ENCODE results near the gene ERRFI1. TPM values are rescaled to one million over a fixed set of nuclear protein-coding genes. Genes with fewer than 3 reads are reported as not detected.
A peak's percentile ranks its signal among the peaks of the same experiment; 100 is the strongest.

ERRFI1 gene
- total and polyA plus RNA-seq, 10 of the 15 experiments (the other 5 are each of a cell fraction or from before 2014, with no cell fraction given) = 0.90 to 6.5 (median 3.1) TPM

GRCh38 chr1:8031176-8031785, 5.2 kb upstream of the ERRFI1 start:
- BruUV-seq (replicated peaks) = no TSS peak
- no peaks in the 10 kb centered on the region for H4K20me1 ChIP-seq (ENCODE audit: control insufficient read depth, insufficient read depth)
- RAD21 ChIA-PET (ENCODE audit: unreplicated experiment) = interaction anchor here (1.3 to 3.5 kb wide), 3 partner anchors 16 to 284 kb away, joined by 3 to 21 read pairs (median 5); no protein-coding TSS in a partner anchor
- no peaks in the 10 kb centered on the region for H3K36me3 ChIP-seq (ENCODE audit: control insufficient read depth in 2 of 2, insufficient read depth in 2 of 2, low read length in 1 of 2)
- H3K4me2 ChIP-seq (ENCODE audit: control insufficient read depth, insufficient read depth) = no peak overlapping the region
- H3K79me2 ChIP-seq (ENCODE audit: control insufficient read depth, insufficient read depth, low read length) = no peaks in the 10 kb centered on the region
- no peak overlapping the region for H3K4me3 ChIP-seq
- in situ Hi-C loops (cut with MboI) (no loop called here), intact Hi-C loops (cut with micrococcal nuclease; ENCODE audit: unreplicated experiment) (loop anchor here (1.0 kb wide), 1 partner anchor 208 kb away; no protein-coding TSS in a partner anchor)
- SMC1A ChIA-PET (ENCODE audit: uncharacterized antibody, unreplicated experiment) = interaction anchor here (0.7 to 3.4 kb wide), 11 partner anchors 14 to 319 kb away, joined by 3 to 37 read pairs (median 3); no protein-coding TSS in a partner anchor
- 67% methylated on average over 9 of the region's 9 CpGs for WGBS (ENCODE audit: insufficient coverage, insufficient replicate concordance, low lambda C conversion rate, missing lambda C conversion rate)
- H2AFZ ChIP-seq (ENCODE audit: control insufficient read depth, low read depth, low read length) = no peak overlapping the region
- no peak for DNase-seq (ENCODE audit: low read depth, low spot score)
- H3K4me1 ChIP-seq (ENCODE audit: control insufficient read depth, insufficient read depth, low read length) = peaks cover 5% of the 10 kb centered on the region
- no peaks in the 10 kb centered on the region for H3K9me3 ChIP-seq (replicated peaks; ENCODE audit: control insufficient read depth, insufficient read depth, low read length)
- no peak overlapping the region for H3K27ac ChIP-seq (ENCODE audit: control insufficient read depth, insufficient read depth)
- CTCF ChIA-PET = interaction anchor here (0.6 to 4.4 kb wide), 22 partner anchors 9 to 817 kb away, joined by 3 to 51 read pairs (median 4); no protein-coding TSS in a partner anchor
- POLR2A ChIA-PET = no interaction called here
- H3K27me3 ChIP-seq (replicated peaks in 1 of 2; ENCODE audit: control insufficient read depth in 2 of 2, insufficient read depth in 2 of 2, low read length in 1 of 2) = no peaks in the 10 kb centered on the region
- no peak overlapping the region for H3K9ac ChIP-seq (ENCODE audit: control insufficient read depth, insufficient read depth, low read length)
- no peak for ATAC-seq
- FAIRE-seq = peak; percentile 75
- TF ChIP-seq MXI1 (IDR thresholded peaks at IDR 0.05; ENCODE audit: low read depth, low read length) (no peak), TCF3 (IDR thresholded peaks at IDR 0.05; ENCODE audit: borderline replicate concordance, insufficient read depth, low read depth, low read length) (no peak), SP1 (IDR thresholded peaks at IDR 0.05; ENCODE audit: low read depth, low read length) (no peak), ASH2L (IDR thresholded peaks at IDR 0.05; ENCODE audit: borderline replicate concordance, low read depth) (no peak), RELA (IDR thresholded peaks at IDR 0.05; ENCODE audit: borderline replicate concordance, partially characterized antibody) (no peak), RB1 (IDR thresholded peaks at IDR 0.05; ENCODE audit: borderline replicate concordance) (no peak), YY1 (IDR thresholded peaks at IDR 0.05; ENCODE audit: low read depth, low read length) (no peak), ATF2 (IDR thresholded peaks at IDR 0.05; ENCODE audit: low read length) (no peak), ELK1 (IDR thresholded peaks at IDR 0.05; ENCODE audit: low read depth, low read length) (no peak), CHD1 (IDR thresholded peaks at IDR 0.05; ENCODE audit: low read depth, low read length) (no peak), EED (IDR thresholded peaks at IDR 0.05; ENCODE audit: low read depth) (no peak), ZNF384 (IDR thresholded peaks at IDR 0.05; ENCODE audit: borderline replicate concordance, low read depth, low read length) (no peak), EP300 (IDR thresholded peaks at IDR 0.05; ENCODE audit: borderline replicate concordance in 1 of 2, control insufficient read depth in 1 of 2, low read depth in 2 of 2, low read length in 2 of 2) (no peak), ZNF274 (IDR thresholded peaks at IDR 0.05; ENCODE audit: insufficient read depth, insufficient read length) (no peak), SIX5 (IDR thresholded peaks at IDR 0.05; ENCODE audit: low read depth, low read length, severe bottlenecking) (no peak), RAD21 (IDR thresholded peaks at IDR 0.05; ENCODE audit: insufficient read depth, low read depth, low read length) (peak; percentile 85), GATAD2B (conservative IDR thresholded peaks at IDR 0.05; ENCODE audit: low read depth) (no peak), IKZF2 (IDR thresholded peaks at IDR 0.05) (no peak), ATF3 (IDR thresholded peaks at IDR 0.05; ENCODE audit: borderline replicate concordance, extremely low read depth, low read depth, low read length) (no peak), NFYA (IDR thresholded peaks at IDR 0.05; ENCODE audit: borderline replicate concordance, low read depth, low read length) (no peak)
- TF ChIP-seq, protein P1, sequence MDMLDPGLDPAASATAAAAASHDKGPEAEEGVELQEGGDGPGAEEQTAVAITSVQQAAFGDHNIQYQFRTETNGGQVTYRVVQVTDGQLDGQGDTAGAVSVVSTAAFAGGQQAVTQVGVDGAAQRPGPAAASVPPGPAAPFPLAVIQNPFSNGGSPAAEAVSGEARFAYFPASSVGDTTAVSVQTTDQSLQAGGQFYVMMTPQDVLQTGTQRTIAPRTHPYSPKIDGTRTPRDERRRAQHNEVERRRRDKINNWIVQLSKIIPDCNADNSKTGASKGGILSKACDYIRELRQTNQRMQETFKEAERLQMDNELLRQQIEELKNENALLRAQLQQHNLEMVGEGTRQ (IDR thresholded peaks at IDR 0.05; ENCODE audit: borderline replicate concordance, low read depth, low read length) = no peak

Measured in GM12878 (cell line).